RWPE2 (cell line): ENCODE results near the gene JAKMIP2.

ENCODE experiments used
- ATAC-seq: fragments of 200-7000 bp; cut with Tn5 transposase; 3 replicates; pipeline ENCODE4 v1.9.1; 2021; ENCODE audit warnings: low read depth
- DNase-seq: peaks from one replicate; pipeline ENCODE4 v3.0.0-alpha.2; 2020; ENCODE audit warnings: low spot score
- H3K27ac ChIP-seq: fragments of 450-650 bp; 2 replicates; pipeline ENCODE4 v1.5.1; 2017; ENCODE audit warnings: mild to moderate bottlenecking; ENCODE audit not compliant: poor library complexity, severe bottlenecking
- H3K27me3 ChIP-seq: fragments of 250-450 bp; sonication (Bioruptor Pico); 2 replicates; pipeline ENCODE4 v1.5.1; 2021; ENCODE audit warnings: mild to moderate bottlenecking, moderate library complexity; ENCODE audit not compliant: insufficient read depth, poor library complexity, severe bottlenecking
- H3K36me3 ChIP-seq: fragments of 250-450 bp; sonication (Bioruptor Pico); 2 replicates; pipeline ENCODE4 v1.5.1; 2020; ENCODE audit warnings: low read depth, mild to moderate bottlenecking, moderate library complexity
- H3K4me1 ChIP-seq: fragments of 250-450 bp; sonication (Bioruptor Pico); 2 replicates; pipeline ENCODE4 v1.5.1; 2021; ENCODE audit warnings: mild to moderate bottlenecking, moderate library complexity; ENCODE audit not compliant: insufficient read depth, poor library complexity, severe bottlenecking
- H3K4me3 ChIP-seq: fragments of 250-450 bp; sonication (Bioruptor Pico); 2 replicates; pipeline ENCODE4 v1.5.1; 2021; ENCODE audit warnings: mild to moderate bottlenecking, moderate library complexity; ENCODE audit not compliant: severe bottlenecking
- H3K9me3 ChIP-seq: fragments of 250-450 bp; sonication (Bioruptor Pico); 2 replicates; pipeline ENCODE4 v1.5.1; 2021; ENCODE audit warnings: mild to moderate bottlenecking, moderate library complexity; ENCODE audit not compliant: severe bottlenecking
- TF ChIP-seq, protein P1 (sequence below): fragments of 450-650 bp; IDR thresholded peaks from one replicate; pipeline ENCODE4 v1.5.1; 2017; ENCODE audit warnings: mild to moderate bottlenecking, moderate library complexity; ENCODE audit not compliant: poor library complexity, severe bottlenecking

The JAKMIP2 gene

DNA sequence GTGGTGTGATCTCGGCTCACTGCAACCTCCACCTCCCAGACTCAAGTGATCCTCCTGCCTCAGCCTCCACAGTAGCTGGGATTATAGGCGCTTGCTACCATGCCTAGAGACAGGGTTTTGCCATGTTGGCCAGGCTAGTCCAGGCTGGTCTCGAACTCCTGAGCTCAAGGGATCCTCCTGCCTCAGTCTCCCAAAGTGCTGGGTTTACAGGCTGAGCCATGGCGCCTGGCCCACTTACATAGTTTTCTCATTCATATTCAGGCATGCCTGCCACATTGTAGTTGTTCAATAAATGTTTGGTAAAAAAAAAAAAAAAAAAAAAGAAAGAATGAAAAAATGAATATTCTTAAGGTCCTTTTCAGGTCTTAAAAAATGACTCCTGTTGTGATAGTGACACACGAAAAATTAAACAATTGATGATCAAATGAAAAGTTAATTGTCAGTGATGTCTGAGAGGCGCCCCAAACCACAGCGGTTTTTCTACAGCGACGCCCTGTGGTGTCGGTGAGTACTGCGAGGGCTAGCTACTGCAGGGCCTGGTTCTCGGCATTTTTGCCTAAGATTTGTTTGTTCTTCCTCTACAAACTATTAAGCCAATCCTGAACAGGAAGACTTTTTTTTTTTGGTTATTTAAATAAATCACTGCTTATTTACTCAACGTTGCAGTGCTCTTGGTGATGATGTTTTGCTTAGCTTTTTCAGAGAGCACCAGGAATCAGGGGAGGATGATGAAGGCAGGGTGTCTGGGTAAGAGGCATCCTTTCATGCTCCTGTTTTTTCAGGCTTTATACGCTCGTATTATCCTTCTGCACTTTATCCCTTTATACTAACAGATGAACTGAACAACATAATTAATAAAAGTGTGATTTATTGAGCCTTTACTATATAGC, 205.6 kb downstream of the JAKMIP2 start:
- TF ChIP-seq, protein P1, sequence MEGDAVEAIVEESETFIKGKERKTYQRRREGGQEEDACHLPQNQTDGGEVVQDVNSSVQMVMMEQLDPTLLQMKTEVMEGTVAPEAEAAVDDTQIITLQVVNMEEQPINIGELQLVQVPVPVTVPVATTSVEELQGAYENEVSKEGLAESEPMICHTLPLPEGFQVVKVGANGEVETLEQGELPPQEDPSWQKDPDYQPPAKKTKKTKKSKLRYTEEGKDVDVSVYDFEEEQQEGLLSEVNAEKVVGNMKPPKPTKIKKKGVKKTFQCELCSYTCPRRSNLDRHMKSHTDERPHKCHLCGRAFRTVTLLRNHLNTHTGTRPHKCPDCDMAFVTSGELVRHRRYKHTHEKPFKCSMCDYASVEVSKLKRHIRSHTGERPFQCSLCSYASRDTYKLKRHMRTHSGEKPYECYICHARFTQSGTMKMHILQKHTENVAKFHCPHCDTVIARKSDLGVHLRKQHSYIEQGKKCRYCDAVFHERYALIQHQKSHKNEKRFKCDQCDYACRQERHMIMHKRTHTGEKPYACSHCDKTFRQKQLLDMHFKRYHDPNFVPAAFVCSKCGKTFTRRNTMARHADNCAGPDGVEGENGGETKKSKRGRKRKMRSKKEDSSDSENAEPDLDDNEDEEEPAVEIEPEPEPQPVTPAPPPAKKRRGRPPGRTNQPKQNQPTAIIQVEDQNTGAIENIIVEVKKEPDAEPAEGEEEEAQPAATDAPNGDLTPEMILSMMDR: peak; percentile 97
- DNase-seq: no peak
- no peak overlapping the region for H3K27ac ChIP-seq
- no peaks in the 10 kb centered on the region for H3K9me3 ChIP-seq
- no peaks in the 10 kb centered on the region for H3K27me3 ChIP-seq
- no peaks in the 10 kb centered on the region for H3K36me3 ChIP-seq
- H3K4me1 ChIP-seq: no peaks in the 10 kb centered on the region
- ATAC-seq: peak; percentile 54; the same call in 2 of the 3 replicates
- no peak overlapping the region for H3K4me3 ChIP-seq

DNA sequence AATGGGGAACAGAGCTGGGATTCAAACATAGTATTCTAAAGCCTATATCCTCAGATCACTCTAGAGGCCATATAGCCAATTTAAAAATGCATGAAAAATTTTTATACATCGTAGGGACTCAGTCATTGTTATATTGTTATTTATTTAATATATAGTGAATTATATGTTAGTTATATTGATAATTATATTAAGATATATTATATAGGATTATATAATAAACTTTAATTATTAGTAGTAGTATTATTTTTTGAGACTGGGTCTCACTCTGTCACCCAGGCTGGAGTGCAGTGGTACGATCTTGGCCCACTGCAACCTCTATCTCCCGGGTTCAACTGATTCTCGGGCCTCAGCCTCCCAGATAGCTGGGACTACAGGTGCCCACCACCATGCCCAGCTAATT, 206.9 kb downstream of the JAKMIP2 start:
- no peaks in the 10 kb centered on the region for H3K4me1 ChIP-seq
- H3K36me3 ChIP-seq: no peaks in the 10 kb centered on the region
- H3K9me3 ChIP-seq: no peaks in the 10 kb centered on the region
- ATAC-seq (no peak), DNase-seq (no peak)
- TF ChIP-seq, protein P1: no peak
- no peak overlapping the region for H3K27ac ChIP-seq
- no peak overlapping the region for H3K4me3 ChIP-seq
- no peaks in the 10 kb centered on the region for H3K27me3 ChIP-seq

DNA sequence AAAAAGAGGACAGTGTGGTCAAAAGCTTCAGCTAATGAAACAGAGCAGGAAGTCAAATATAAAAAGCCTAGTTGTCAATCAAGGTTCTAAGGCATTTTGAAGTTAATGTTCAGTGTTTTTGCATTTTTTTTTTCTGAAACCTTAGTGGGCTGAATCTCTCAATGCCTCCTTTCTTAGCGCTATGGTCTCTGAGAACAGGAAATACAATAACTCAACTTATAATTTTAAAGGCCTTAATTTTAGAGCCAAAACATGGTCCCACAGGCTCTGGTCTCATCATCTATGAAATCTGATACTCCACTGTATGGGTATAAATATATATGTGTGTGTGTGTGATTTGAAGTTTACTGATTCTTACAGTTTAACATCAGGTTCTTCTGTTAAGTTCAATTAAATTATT, 209.3 kb downstream of the JAKMIP2 start:
- no peaks in the 10 kb centered on the region for H3K27me3 ChIP-seq
- ATAC-seq: no peak
- H3K27ac ChIP-seq: no peak overlapping the region
- H3K4me3 ChIP-seq: no peak overlapping the region
- H3K9me3 ChIP-seq: no peaks in the 10 kb centered on the region
- no peak for DNase-seq
- no peaks in the 10 kb centered on the region for H3K4me1 ChIP-seq
- H3K36me3 ChIP-seq: no peaks in the 10 kb centered on the region
- TF ChIP-seq, protein P1: no peak

DNA sequence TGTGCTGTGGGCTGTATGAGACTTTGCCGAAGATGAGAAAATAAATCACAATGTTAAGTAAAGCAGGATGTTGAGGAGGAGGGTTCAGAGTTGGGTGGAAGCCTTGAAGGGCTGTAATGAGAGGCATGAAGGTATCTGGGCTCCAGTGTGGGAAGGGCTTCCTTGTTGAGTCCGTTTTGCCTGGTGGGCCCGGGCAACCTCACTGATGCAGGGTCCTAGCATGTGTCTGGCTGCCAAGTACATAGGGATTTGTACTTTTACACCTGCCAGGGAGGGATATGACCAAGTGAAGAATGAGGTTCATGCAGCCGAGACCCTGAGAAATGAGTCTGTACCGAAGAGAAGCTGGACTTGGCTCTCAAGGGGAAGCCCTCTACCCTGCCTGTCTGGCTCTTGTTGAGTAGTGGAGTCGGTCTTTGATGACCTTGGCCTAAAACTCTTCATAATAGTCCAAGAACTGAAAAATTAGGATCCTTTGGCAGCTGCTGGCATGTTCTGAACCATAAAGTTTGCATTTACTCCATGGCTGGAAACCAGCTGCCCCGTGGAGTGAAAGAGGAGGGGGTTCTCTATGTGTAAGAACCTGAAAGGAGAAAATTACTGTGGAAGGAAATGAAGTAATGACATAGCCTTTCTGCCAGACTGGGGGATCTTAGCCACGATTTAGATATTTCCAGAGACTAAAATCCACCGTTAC, 213.7 kb downstream of the JAKMIP2 start:
- DNase-seq (no peak), ATAC-seq (no peak)
- Histone ChIP-seq H3K36me3 (no peaks in the 10 kb centered on the region), H3K27ac (no peak overlapping the region), H3K27me3 (no peaks in the 10 kb centered on the region), H3K4me3 (no peak overlapping the region), H3K9me3 (no peaks in the 10 kb centered on the region), H3K4me1 (peaks cover 7% of the 10 kb centered on the region)
- TF ChIP-seq, protein P1: no peak
